ENCODE data around the gene OR4A16. TPM values are rescaled to one million over a fixed set of nuclear protein-coding genes. Genes with fewer than 3 reads are reported as not detected.
A peak's percentile ranks its signal among the peaks of the same experiment; 100 is the strongest.

Gene OR4A16, protein sequence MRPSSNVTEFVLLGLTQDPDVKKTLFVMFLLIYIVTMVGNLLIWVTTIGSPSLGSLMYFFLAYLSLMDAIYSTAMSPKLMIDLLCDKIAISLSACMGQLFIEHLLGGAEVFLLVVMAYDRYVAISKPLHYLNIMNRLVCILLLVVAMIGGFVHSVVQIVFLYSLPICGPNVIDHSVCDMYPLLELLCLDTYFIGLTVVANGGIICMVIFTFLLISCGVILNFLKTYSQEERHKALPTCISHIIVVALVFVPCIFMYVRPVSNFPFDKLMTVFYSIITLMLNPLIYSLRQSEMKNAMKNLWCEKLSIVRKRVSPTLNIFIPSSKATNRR
- not detected for total RNA-seq

DNA sequence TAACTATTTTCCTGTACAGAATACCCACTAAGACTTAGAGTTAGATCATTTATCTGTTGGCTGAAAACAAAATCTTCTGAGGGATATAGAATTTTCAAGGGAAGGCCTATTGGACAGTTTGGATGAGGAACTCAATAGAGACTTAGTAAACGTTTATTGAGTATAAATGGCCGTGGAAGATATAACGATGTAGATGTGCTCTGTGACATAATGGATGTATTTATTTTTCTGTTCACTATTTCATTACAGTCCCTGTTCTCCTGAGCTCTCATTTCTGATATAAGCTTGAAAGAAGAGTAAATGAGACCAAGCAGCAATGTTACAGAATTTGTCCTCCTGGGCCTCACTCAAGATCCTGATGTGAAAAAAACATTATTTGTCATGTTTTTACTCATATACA lies at the start of gene OR4A16:
TSS of gene OR4A16 (plus strand) at position 301 of the 400 bp plus-strand sequence. CDS start at position 301, 0 bp downstream.
- DNase-seq (ENCODE audit: low spot score) (no peak), ATAC-seq (no peak)

DNA sequence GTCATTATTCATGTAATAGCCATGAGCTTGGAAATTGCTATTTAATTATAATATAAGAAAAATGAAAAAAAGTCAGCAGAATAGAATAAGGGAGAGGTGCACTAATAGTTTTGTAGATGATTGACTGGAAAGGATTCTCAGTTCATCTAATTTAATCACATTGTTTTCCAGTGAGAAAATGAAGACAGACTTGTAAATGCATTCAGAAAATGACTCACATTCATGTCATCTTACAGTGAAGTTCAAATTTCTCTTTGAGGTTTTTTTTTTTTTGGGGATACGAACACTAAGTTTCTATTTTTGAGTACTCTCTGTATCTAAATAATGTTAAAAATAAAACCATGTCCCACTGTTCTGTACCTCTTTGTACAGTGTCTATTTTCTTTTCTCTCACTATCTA lies 18.5 kb upstream of the OR4A16 start:
- DNase-seq (ENCODE audit: low spot score) (no peak), ATAC-seq (no peak)

DNA sequence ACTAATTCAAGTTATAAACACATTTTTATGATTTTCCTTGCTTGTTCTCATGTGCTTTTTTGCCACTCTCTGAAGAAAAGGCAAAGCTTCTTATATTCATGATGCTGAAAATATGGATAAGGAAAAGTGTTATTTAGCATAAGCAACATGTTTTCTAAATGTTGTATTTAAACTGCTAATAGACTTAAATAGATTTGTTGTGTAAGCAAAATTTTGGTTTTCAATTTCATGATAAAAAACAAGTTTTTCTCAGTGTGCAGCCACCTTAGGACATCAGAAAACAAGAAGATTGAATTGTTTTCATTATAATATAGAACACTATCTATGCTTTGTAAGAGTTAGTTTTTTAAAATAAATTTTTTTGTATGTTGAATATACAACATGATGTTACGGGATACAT lies 2.3 kb downstream of the OR4A16 start:
- DNase-seq (ENCODE audit: low spot score) (no peak), ATAC-seq (no peak)

DNA sequence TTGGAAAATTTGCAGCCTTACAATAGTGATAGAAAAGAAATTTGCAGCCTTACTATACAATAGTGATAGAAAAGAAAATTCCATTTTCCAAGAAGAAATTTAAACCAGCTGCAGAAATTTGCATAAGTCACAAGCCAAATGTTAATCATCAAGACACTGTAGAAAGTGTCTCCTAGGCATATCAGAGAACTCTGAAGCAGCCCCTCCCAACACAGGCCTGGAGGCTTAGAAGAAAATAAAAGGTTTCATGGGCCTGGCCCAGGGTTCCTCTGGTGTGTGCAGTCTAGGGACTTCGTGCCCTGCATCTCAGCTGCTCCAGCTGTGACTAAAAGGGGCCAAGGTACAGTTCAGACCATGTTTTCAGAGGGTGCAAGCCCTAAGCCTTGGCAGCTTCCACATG lies 6.0 kb downstream of the OR4A16 start:
- ATAC-seq (no peak), DNase-seq (ENCODE audit: low spot score) (no peak)

DNA sequence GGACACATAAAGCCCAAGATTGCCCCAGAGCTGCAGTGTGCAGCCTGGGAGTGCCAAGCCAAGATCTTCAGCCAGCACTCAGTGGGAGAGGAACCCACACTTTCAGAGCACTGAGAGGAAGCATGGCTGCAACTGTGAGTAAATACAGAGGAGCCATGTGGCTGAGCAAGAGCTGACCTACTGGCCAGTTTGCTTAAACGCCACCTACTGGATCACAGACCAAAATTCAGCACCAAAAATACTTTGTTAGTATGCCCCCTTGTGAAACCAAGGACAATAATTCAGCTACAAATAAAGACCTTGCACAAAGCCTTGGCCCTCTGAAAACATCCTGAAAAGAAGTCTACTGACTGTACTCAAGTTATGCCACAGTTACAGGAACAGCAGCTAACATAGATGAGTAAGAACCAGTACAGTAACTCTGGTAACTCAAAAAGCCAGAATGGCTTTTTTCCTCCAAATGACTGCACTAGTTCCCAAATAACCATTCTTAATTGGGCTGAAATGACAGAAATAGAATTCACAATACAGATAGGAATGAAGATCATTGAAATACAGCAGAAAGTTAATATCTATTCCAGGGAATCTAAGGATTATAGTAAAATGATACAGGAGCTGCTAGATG lies 14.7 kb downstream of the OR4A16 start:
- ATAC-seq, result peak; percentile 51
- DNase-seq (ENCODE audit: low spot score), result no peak

DNA sequence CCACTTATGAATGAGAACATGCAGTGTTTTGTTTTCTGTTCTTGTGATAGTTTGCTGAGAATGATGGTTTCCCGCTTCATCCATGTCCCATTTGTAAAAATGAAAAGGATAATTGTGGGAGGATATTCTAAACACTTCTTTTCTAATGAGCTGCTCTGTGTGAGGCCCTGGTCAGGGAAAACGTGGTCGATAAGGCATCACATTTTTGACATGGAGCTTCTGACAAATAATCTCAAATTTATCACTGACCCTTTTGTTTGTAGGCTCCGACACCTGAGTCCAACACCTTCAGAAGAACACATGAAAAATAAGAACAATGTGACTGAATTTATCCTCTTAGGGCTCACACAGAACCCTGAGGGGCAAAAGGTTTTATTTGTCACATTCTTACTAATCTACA lies 24.7 kb downstream of the OR4A16 start, which contains the start of gene OR4A15:
TSS of gene OR4A15 (plus strand) at position 301 of the 400 bp plus-strand sequence. CDS start at position 301, 0 bp downstream.
- ATAC-seq (no peak), DNase-seq (ENCODE audit: low spot score) (no peak)

Other genes with a start within 250 kb of the OR4A16 start
- not detected for gene TRIM48, start 81.0 kb upstream of the OR4A16 start, total RNA-seq
- not detected for gene OR4A15, start 24.8 kb downstream of the OR4A16 start, total RNA-seq
- not detected for gene OR4C15, start 211.3 kb downstream of the OR4A16 start, total RNA-seq
- gene OR4C16, start 228.9 kb downstream of the OR4A16 start, total RNA-seq, result not detected

All from left lobe of liver (tissue), 2 donors.